GM21619 (cell line): ENCODE data around the gene ENHO.

Experiments used
- ATAC-seq: cut with Tn5 transposase; IDR thresholded peaks from one replicate; pipeline ENCODE4 v1.9.1; 2021; ENCODE audit not compliant: unreplicated experiment

The ENHO gene

DNA sequence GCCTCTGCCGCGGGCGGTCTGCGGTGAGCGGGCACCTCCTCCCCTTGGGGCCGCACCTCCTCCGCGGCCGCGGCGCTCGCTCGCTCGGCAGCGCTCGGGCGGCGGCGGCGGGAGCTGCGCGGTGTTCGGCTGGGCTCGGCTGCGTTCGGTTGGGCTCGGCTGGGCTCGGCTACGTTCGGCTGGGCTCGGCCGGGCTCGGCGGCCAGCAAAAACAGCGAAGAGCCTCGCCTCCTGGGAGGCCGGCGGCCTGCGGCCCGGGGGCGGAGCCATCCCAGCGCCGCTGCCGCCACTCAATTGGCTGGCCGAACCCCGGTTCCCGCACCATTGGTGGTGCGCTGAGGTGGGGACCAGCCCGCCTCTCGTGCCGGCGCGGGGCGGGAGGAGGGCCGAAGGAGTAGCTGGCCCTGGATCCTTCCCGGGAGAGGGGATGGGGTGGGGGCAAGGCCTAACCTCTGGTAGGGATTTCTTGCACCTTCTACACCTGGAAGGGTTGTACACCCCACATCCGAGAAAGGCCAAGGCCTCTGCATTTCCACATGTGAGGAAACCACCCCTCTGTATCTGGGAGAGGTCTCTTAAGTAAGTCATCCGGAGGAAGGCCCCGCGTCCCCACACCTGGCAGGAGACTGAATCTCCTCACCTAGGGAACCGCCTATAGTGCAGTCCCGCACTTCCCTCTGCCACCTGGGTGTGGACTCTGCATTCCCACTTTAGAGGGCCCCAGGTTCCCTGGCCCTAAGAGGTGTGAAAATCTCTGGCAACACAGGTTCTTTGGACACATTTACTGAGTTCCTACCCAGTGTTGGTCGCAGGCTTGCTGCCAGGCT is at the start of gene ENHO:
Gene ENHO, minus strand, starts transcription at position 20 of the 827 bp plus-strand sequence. CDS start 1,295 bp downstream, outside the sequence.
- peak; percentile 82 for ATAC-seq

DNA sequence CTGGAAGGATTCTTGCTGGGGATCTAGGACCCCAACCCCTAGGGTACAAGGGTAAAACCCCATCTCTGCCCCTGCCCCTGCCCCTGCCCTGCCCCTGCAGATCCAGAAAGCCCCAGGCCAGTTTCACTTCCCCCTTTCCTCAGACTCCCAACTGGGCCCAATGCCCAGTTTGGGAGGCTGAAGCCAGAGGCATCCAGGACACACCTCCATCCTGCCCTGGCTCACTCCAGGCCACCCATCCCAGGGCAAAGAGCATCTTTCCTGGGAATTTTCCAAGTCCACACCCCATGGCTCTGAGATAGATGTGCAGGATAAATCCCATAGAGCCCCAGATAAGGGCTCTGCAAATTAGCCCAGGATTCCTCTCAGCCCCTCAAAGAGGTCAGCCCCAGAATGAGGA is 49.3 kb upstream of the ENHO start:
- ATAC-seq, result no peak

DNA sequence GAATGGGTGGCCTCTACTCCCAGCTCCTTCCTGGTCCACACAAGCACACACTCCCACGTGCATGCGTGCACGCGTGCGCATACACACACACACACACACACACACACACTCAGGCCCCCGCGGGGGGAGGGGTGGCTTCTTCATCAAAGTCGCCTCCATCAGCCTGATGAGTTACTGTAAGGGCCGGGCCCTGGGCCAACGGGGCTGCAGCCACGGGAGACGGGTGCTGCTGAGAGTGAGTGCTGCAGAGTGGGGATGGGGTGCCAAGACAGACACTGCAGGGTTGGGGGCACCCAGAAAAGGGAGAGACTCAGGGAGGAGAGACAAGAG is 48.7 kb upstream of the ENHO start:
- ATAC-seq, result no peak

DNA sequence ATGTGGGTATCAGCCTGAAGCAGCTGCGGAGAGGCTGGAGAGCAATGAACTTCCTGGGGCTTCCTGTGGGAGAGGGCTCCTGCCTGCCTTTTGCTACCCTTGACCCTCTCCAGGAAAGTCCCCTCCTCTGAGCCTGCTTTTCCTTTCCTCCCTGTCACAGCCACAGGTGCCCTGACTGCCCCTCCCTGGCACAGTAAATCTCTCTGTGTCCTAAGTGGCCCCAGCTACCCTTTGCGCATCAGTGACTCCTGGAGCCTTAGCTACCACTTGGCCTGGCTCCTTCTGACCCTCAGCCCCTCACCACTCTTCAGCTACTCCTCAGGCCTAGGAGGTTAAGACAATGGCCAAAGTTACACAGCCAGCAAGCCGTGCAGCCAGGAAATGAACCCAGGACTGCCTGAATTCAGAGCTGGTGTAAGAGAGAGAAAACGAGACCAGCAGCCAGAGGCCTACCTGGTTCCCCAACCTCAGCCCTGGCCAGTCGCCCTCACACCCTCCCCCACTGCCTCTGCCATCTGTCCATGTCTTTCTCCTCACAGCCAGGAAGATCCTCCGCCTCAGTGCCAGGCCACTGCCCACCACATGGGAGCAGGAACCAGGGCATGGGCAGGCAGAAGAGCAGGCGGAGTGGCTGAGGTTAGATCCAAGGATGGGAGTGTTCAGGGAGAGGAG is 48.2 kb upstream of the ENHO start:
- ATAC-seq, result no peak

DNA sequence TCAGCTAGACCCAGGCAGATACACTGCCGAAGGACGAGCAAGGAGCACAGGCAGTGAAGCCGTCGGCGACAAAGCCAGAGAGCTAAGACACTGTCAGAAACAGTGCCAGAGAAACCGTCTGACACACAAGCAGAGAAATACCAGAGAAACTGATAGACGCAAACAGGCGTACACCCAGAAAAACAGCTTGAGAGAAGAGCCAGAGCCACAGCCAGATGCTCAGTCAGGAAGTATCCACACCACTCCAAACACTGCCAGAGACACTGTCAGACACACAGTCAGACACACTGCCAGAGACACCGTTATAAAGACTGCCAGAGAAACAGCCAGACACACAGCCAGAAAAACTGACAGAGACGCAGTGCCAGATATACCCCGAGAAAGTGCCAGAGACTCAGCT is 47.6 kb upstream of the ENHO start:
- ATAC-seq, result no peak

DNA sequence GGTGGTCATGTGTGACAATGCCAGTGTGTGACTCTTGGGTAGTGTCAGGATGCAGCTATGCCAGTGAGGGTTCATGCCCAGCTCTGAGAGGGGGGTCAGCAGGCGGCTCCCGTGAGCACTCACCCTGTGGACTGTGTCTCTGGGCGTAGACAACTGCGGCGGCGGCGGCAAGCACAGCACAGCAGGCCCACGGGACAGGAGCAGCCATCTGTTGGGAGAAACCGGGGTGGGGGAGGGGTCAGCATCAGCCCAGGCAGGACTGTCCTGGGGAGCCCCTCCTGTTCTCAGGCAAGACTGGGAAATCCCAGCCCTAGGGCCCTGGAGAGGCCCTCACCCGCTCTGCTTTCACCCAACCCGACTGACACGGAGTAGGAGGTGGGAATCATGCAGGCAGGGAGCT is 46.0 kb upstream of the ENHO start:
- no peak for ATAC-seq

DNA sequence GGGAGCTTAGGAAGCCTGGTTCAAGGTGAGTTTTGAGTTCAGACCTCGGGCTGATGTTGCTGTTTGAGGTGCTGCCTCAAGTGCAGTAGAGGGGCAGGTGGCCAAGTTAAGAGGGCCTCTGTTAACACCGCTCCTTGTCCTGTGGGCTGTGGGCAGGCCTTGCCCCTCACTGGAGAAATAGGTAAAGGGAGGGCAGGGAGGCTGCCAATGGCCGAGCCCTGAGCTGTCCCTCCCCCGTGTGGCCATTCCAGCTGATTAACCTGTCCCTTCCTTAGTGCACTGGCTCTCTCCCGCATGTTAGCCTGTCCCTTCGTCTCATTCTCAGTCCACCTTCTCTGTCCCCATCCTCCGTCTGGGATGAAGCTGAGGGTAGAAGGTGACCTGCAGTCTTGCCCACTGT is 45.3 kb upstream of the ENHO start:
- ATAC-seq, result no peak

DNA sequence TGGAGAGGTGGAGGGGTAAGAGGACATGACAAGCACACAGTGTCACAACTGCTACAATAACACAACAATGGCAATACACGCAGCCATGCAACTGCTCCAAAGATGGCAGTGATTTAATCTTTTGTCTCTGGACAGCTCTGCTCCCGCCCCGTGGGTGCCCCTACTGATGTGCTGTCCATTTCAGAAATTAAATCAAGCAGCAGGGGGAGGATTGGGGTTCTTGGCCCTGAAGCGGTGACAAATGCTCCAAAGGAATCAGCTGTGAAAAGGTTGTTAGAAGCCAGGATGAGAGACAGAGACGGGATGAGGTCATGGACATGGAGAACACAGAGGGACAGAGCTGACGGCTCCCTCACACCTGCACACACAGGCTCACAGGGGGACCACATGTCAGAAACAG is 44.2 kb upstream of the ENHO start:
- no peak for ATAC-seq

DNA sequence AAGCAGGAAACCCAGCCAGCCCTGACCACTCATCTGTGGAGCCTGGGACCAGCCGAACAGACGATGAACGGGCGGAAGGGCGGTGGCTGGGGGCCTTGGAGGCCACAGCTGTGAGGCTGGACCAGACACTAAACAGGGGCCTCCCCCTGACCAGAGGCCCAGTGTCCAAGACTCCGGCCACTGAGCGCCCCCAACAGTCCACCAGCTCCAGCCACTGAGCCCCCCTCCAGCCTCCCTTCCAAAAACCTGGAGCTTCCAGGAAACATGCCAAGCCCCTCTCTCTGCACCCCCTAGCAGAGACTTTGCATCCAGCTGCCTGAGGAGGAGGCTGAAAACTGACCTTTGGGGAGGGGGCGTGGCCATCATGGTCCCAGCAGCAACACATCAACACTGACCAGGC is 43.5 kb upstream of the ENHO start:
- ATAC-seq, result no peak

DNA sequence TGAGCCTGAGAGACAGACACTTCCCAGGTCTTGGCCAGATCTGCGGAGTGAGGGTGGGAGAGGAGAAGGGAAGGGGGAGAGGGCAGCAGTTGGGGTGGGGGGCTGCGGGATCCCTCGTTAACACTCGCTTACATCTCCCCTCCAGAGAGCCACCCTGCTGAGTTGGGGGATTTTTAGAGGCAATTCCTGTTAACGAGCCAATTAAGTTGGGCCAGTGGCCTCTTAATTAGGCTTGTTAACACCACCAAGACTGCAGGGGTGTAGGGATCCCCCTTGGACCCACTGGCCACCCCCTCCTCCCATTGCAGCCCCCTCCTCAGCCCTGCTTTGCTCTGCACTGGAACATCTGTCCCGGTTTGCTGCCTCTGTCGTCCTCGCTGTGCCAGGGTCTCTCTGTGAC is 43.1 kb upstream of the ENHO start:
- no peak for ATAC-seq

DNA sequence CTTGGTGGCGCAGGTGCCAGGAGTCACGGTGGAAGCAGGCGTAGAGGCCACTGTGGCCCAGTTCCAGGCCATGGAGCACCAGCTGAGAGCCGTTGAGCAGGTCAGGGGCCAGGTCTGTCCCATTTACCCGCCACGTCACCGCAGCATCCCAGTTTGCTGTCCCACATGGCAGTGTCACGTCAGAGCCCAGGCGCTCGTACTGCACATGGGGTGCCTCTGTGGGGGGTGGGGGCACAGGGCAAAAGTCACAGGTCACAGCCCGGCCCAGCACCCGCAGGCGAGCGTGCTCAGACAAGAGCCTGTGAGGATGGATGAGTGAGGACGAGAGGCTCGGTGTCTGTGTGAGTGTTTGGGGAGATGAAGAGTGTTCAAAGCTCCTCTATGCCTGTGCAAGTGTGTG is 41.8 kb upstream of the ENHO start:
- ATAC-seq, result no peak

DNA sequence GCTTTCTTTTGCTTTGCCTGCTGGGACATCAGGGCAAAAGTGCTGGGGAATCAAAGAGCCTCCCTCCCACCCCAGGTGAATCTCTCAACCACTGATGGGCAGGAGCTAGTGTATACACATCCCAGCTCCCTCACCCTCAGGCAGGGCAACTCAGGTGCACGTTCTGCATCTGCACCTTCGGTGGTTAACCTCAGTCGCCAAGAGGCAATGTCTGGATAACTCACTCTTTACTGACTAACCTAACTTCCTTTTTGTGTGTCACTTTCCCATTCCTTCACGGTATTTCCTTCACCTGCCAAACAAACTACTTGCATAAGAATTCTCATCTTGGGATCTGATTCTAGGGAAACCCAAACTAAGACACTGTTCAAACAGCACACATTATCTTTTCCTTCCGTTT is 40.5 kb upstream of the ENHO start:
- no peak for ATAC-seq

DNA sequence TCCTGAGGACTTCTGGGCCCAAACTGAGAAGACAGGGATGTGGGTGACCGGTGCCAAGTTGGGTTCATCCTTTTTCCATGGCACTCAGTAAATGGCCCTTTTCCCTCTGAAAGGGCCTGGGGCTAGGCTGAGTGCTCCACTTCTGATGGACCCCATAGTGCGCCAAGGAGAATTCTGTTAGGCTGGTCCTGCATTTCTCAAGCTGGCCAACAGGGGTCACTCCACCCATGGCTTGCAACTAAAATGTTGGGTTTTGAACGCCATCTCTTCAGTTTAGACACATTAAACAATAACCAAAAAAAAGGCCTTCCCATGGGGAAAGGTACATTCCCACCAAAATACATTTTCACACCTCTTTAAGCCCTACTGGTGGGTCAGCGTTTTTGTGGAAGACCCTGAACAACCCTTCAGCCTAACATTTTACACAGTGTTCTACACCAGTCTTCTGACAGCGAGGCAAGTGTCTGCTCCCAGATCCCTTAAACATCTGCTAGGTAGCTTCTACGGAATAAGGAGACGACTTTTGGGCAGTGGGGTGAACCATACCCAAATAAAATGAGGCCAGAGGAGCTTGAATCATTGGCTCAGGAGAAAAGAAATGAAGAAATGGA is 39.5 kb upstream of the ENHO start:
- no peak for ATAC-seq

DNA sequence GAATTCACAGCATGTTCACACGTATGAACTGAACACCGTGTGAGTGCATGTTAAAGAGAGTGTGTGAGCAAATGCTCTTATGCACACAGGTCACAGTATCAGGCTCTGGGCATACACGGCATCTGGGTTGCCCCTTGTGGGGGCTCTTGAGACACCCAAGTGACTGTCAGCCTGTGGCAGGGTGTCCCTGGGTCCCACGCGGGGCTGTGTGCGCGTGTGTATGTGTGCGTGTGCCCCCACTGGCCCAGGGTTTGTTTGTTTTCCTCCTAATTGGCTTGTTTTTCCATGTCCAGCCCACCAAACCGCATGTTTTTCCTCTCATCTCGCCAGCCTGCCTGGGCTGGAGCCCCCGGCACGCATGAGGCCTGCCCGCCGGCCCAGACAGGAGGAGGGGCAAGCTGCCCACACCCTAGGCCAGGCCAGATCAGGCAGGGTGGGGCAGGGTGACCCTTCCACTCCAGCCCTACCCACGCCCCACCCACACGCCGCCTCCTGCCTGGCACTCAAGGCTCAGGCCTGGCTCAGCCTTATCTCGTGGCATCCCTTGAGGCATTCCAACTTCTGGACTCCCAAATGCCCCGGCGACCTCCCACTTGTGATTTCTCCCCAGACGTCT is 37.9 kb upstream of the ENHO start:
- ATAC-seq, result no peak

DNA sequence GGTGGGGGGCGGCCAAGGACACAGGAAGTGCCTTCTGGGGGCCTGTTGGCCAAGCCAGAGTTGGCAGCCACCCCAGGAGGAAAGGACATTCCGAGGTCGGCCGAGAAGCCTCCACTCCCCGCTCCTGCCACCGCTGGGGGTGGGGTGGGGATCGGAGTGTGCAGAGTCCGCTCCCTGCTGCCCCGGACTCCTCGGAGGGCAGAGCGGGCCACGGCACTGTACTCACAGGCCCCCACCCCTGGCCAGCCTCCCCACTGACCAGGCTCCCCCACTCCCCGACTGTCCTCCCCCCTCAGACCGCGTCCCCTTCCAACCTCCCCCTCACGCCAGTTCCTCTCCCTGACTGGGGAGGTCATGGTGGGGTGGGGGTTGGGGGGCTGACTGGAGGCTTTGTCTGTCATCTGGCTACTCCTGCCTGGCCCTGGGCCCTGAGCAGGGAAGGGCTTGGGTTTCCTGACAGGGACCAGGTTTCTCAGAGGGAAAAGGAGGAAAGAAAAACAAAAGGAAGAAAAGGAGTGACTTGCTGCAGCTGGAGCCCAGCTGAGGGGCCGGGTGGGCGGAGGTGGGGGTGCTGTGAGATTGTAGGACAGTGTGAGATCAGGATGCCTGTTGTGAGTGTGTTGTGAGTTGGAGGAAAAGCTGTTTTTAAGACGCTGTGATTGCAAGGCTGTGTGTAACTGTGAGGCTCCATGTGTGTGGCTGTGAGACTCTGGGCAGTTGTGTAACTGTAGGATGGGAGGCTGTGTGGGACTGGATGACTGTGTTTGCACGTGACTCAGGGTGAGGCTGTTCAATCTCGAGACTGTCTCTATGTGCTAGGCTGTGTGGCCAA is 37.0 kb upstream of the ENHO start:
- ATAC-seq, result no peak

DNA sequence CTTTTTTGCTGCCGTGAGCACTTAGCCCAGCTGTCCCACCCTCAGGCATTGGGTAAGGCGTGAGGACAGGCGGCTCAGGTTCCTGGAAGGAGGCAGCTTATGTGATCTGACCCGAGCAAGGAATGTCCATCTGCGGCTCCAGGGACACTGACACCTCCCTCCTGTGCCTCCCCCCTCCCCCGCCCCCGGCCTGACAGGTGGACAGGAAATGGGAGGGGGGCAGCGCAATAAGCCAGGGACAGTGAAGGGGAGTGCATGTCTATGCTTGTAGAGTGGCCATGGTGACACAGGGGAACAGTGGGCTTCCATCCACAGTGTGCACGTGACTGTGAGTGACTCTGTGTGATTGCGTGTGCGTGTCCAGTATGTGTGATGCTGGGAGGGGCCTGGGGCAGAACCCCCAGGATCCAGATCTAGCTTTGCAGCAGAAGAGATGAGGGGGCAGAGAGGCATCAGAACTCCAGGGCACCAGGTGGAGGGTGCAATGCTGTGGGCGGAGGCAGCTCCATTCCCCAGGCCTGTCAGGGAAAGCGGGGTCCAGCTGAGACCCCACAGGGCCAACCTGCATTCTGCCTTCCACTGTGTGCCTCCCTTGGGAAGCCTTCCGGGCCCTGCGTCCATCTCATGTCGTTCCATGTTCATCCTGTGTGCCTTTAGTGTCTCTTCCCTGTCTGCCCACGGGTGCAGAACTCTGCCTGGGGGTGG is 36.3 kb upstream of the ENHO start:
- no peak for ATAC-seq

DNA sequence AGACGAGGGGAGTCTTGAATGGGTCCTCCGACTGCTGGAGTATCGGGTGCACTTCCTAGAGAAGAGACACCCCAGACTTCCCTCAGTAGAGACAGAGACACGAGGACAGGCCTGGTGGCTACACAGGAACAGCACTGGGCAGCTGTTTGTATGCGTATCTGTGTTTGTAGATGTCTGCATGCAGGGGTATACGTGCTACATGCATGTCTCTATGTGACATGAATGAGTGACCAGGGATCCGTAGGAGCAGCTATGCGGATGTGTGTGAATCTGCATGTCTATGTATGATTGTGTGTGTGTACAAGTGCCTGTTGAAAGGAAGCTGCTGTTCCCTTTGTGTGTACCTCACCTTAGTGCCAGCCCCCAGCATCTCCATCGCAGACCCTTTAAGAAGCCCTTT is 35.6 kb upstream of the ENHO start:
- ATAC-seq, result no peak

DNA sequence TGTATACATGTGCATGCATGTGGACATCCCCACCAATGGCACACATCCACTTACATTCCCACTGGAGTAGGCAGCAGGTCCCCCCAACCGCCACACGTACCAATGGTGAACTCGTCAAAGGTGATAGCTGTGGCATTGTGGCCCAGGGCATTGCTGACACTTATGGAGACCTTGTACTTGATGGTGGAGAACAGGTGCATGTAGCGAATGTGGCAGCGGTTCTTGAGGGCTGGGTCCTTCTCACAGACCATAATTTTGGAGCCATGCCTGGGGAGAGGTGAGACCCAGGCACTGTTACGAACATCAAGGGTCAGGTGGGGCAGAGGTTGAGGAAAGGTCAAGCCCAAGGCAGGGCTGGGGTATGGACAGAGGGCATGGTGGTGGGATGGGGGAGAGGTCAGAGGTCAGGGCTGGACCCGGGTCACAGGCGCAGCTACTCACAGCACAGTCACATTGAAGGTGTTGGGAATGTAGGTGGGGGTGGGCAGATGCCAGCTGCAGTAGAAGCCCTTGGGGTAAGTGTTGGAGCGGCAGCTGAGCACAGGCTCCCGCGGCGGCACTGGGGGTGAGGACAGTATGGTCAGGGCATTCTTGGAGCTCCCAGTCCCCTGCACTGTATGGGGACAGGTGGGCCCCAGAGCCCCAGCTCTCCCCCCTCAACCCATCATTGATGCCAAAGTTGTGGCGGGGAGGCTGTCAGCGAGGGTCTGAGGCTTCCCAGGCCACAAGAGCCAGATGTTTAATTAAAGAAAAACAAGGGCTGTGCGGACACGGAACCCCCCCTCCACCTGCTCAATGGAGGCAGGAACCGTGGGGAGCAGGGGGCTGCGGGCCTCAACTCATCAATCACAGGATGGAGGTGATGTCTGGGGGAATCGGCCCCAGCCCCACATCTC is 34.9 kb upstream of the ENHO start:
- ATAC-seq, result no peak

DNA sequence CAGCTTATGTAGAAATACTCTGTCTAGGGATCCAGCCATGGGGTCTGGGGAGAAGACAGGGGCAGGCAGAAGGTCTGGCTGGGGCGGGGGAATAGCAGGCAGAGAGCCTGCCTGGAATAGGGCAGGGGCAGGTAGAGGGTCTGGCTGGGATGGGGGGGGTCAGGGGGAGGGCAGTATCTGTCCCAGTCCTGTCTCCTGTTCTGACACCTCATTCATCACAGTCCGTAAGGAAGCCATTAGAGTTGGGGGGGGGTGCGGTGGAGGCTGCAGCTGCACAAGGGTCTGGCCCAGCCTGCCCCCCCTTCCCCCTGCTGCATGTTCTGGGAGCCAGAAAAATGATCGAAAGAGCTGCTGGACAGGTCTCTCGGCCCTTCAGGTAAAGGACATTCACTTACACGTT is 34.2 kb upstream of the ENHO start:
- ATAC-seq, result no peak
